Activated CD4-positive, CD25-positive, alpha-beta regulatory T cell treated with anti-CD3 and anti-CD28 coated beads, Interleukin-2, amount 50 U/mL, for 72 hours (primary cell): ENCODE results near the gene YLPM1.

ENCODE experiments used
- DNase-seq: peaks from one replicate; pipeline ENCODE4 v3.0.0; 2021

Gene YLPM1

GRCh38 chr14:74841230-74842207 is 78.4 kb downstream of the YLPM1 start:
- DNase-seq = no peak

- DNase-seq = no peak
Observed at GRCh38 chr14:74843653-74844052, 80.5 kb downstream of the YLPM1 start.

DNA sequence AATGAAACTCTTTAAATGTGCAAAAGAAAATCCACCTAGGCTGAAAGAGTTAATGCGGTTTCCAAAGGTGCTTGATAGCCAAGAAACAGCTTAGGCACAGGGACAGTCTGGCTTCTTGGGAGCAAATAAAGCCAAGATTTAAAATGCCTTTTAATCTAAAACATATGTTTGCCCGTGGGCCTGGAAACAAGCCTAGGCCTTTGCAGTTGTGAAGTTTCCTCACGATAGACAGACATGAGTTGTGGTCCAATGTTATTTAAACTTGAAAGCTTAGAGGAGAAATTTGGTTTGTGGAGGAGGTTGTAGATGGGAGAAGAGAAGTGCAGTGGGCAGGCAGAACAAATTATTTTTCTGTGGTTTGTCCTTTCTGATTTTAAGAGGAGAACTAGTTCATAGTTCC is 83.1 kb downstream of the YLPM1 start:
- no peak for DNase-seq

- DNase-seq = no peak
Observed at GRCh38 chr14:74846968-74847665, 84.0 kb downstream of the YLPM1 start.

DNA sequence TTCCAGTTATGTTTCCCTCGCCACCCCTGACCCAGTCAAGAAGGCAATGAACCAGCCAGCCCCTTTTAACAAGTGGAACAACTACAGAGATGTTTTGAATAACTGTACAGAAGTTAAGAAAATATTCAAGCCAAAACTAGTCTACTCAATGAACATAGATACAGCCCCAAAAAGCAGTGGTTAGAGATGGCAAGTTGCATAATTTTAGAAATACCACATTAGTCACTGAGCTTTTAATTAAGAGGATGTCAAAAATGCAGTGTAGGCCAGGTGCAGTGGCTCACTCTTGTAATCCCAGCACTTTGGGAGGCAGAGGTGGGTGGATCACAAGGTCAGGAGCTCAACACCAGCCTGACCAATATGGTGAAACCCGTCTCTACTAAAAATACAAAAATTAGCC is 85.7 kb downstream of the YLPM1 start:
- no peak for DNase-seq

GRCh38 chr14:74852922-74853530 is 89.9 kb downstream of the YLPM1 start:
- DNase-seq = no peak

GRCh38 chr14:74853581-74853980 is 90.5 kb downstream of the YLPM1 start:
- DNase-seq = no peak

- no peak for DNase-seq
Observed at GRCh38 chr14:74855021-74855420, 91.9 kb downstream of the YLPM1 start.

DNA sequence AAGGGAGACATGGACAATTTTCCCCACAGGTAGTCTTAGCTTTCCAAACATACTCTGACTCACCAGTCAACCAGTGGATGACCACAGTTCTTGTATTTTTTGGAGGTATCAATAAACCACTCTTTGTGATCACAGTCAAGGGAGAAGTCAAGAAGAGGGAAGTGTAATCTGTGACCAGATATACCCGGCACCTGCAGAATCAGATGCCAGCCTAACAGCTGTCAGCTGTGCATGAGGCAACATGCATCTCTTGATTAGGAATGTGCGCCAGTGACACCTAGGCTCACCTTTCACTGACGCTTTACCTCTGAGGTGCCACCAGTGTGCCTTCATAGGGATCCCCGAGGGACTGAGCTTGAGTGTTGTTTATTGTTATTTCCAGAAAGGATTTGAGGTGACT is 92.8 kb downstream of the YLPM1 start:
- DNase-seq = no peak

GRCh38 chr14:74856366-74856765 is 93.2 kb downstream of the YLPM1 start:
- DNase-seq = no peak

- DNase-seq = no peak
Observed at GRCh38 chr14:74858022-74858421, 94.9 kb downstream of the YLPM1 start.

DNA sequence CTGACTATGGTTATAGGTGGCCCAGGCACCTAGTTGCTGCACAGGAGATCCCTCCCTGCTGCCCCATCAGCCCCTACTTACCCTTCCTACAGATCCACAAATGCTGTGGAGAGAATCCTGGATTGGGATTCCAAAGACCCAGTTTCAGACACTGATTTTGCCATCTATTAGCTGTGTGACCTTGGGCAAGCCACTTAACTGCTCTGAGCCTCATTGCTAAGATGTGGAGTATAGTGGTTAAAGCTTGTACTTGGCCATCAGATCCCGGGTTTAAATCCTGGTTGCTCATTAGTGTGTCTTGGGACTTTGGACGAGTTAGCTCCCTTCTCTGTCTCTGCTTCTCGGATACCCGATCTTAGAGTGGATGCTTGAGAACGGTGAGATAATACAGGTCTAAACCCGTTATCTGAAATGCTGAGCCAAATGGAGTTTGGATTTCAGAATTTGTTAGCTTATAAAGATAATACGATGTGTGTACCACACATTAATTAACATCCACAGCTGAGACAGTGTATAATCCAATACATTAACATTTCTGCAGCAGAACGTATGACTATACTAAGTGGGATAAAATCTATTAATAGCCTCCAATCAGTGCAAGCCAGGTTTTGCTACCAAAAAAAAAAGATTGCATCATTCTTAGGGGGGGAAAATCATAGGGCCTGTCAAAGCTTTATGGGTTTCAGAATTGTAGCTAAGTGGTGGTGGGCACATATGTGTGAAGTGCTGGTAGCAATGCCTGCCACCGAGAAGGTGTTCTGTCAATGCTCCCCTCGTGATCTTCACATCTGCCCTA is 96.8 kb downstream of the YLPM1 start:
- DNase-seq = no peak

DNA sequence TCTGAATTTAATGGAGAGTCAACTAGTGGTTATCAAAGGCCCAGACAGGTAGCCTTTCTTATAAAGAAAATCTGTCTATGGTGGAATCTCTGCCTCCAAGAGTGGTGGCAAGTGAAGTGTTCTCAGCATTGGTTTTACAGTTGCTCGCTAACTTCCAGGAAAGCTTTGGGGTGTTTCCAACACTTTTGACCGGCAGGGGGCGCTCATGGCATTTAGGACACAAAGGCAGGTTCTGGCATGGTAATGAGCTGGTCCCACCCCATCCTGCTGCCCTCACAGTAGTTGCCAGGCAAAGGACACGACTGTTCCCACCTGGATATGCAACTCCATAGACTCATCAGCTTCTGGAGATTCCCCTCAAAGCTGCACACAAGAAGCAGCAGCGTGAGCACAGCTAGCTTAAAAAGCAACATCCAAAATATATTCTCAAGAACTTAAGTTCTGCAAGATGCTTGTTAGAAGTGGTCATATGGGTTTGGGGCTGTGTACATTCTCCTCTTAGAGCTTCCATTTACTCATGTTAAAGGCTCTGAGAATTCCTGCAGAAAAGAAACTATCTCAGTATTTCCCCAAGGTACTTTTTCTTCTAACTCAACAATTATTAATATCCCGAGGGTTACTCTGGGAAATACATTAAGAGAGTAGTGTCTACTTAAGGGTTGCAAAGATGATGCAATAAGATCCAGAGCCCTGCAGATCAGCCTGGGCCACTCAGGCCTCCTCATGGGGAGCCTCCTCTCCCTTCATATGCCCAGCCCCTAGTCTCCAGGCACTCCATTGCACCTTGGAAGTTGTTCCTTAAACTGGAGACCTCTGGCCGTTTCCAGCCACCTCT is 98.0 kb downstream of the YLPM1 start:
- DNase-seq = peak; percentile 93

DNA sequence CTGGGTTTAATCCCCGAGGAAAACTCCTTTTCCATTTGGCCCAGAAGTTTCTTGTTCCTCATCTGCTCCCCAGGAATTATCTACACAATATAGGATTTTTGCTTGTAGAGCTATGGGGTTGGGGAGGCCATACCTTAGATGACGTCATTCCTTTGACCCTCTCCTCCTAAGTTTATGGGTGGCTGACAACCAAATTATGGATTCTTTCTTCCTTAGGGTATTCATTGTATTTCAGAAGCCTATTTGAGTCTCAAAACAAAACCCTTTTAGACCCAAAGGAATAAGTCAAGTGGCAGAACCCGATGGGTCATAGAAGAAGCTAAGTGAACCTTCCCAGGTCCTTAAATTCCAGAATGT is 98.6 kb downstream of the YLPM1 start:
- no peak for DNase-seq

- DNase-seq = no peak
Observed at GRCh38 chr14:74863274-74863673, 100.2 kb downstream of the YLPM1 start.

GRCh38 chr14:74864198-74864597 is 101.1 kb downstream of the YLPM1 start:
- no peak for DNase-seq

DNA sequence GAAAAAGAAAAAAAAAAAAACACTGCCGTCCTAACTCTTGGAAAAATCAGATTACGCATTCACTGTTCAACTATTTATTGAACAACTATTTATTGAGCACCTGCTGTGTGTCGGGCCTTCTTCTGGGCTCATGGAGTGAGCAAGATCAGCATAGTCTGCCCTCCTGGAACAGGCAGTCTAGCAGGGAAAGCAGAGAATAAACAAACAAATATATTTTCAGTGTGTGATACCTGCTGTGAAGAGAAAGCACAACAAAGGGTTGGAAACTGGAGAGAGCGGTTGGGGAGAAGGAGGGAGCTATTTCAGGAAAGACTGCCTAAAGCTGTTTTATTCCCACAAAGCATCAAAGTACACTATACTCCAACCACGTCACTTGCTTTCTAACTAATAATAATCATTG is 102.0 kb downstream of the YLPM1 start:
- DNase-seq = no peak

DNA sequence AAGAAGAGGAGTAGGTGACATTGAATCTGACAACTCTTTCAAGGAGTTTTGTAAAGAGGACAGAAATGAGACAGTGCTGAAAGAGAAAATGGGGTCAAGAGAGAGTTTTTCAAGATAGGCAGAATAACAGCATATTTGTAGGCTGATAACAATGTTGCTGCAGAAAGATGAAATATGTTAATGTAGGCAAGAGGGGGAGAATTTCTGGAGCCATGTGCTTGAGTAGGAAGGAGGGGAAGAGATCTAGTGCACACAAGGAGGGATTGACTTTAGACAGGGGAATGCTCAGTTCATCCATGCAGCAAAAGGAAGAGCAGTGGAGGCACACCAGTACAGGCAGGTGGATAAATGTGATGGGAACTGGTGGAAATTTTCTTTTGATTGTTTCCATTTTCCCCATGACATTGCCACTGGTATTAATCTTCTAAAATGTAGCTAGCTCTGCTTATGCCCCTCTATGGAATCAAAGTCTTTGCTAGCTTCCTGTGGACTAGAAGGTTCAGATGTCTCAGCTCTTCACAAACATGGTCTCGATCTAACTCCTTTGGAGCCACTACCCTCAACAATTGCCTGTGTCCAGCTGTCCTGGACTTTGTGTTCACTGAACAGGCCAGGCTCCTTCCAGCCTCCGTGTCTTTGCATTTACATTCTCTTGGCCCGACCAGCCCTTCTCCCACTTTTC is 103.7 kb downstream of the YLPM1 start:
- DNase-seq = no peak

GRCh38 chr14:74867673-74868072 is 104.6 kb downstream of the YLPM1 start:
- DNase-seq = no peak

DNA sequence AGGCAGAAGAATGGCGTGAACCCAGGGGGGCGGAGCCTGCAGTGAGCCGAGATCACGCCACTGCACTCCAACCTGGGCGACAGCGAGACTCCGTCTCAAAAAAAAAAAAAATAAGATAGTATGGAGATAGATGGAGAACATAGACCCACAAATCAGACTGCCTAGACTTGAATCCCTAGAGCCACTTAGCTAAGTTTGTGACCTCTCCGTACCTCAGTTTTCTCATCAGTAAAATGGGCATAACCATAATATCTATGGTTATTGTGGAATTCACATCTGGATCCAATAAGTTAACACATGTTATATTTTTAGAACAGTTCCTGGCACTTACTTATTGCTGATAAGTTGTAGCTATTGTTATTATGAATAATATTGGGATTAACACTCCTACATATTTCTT is 105.6 kb downstream of the YLPM1 start:
- DNase-seq = no peak

DNA sequence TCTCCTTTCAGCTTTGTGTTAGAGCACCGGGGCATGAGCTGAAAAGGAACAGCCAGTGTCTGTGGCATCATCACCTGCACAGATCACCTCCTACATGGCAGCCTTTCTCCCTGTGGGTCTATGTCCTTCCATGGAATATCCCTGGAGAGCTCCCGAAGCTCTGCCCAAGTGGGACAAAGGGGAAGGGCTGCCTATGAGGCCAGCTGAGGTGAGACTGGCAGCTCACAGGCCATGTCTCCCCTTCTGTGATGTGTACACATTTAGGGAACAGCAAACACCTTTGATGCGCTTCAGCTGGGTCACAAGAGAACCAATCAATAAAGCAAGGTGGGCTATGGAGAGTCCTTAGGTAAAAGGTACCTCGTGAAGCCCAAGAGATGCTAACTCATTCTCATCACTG is 108.7 kb downstream of the YLPM1 start:
- DNase-seq = no peak
